ENCODE measurements around the gene DNAJB8.
A peak's percentile ranks its signal among the peaks of the same experiment; 100 is the strongest.

Gene DNAJB8

GRCh38 chr3:128501431-128501830 is 34.7 kb upstream of the DNAJB8 start:
- WGBS = 87% methylated on average over 3 of the region's 3 CpGs
- Histone ChIP-seq H3K27me3 (ENCODE audit: insufficient read depth, low read length) (peaks cover 39% of the 10 kb centered on the region), H3K9me3 (ENCODE audit: insufficient read depth, low read depth, low read length) (0 out of 2 replicates have a peak, but pooled peaks cover 2% of the 10 kb centered on the region), H3K4me1 (ENCODE audit: insufficient read depth, low read length) (no peaks in the 10 kb centered on the region; the same call in 1 of the 2 replicates), H3K4me3 (ENCODE audit: low read length) (no peak overlapping the region), H3K9ac (ENCODE audit: low read depth, low read length) (no peak overlapping the region), H3K27ac (ENCODE audit: low read depth, low read length) (no peak overlapping the region), H3K36me3 (ENCODE audit: insufficient read depth, low read length) (no peaks in the 10 kb centered on the region)

- no peaks in the 10 kb centered on the region; the same call in 1 of the 2 replicates for H3K4me1 ChIP-seq (ENCODE audit: insufficient read depth, low read length)
- no peak overlapping the region for H3K27ac ChIP-seq (ENCODE audit: low read depth, low read length)
- H3K9ac ChIP-seq (ENCODE audit: low read depth, low read length) = no peak overlapping the region
- H3K36me3 ChIP-seq (ENCODE audit: insufficient read depth, low read length) = no peaks in the 10 kb centered on the region
- WGBS = 90% methylated on average over 4 of the region's 4 CpGs
- no peaks in the 10 kb centered on the region for H3K9me3 ChIP-seq (ENCODE audit: insufficient read depth, low read depth, low read length)
- peaks cover 45% of the 10 kb centered on the region for H3K27me3 ChIP-seq (ENCODE audit: insufficient read depth, low read length)
- H3K4me3 ChIP-seq (ENCODE audit: low read length) = no peak overlapping the region
These were observed 33.9 kb upstream of the DNAJB8 start for GRCh38 chr3:128500556-128500955.

- no peak overlapping the region for H3K27ac ChIP-seq (ENCODE audit: low read depth, low read length)
- no peaks in the 10 kb centered on the region; the same call in 1 of the 2 replicates for H3K4me1 ChIP-seq (ENCODE audit: insufficient read depth, low read length)
- H3K9me3 ChIP-seq (ENCODE audit: insufficient read depth, low read depth, low read length) = no peaks in the 10 kb centered on the region
- H3K27me3 ChIP-seq (ENCODE audit: insufficient read depth, low read length) = peaks cover 53% of the 10 kb centered on the region
- 92% methylated on average over 4 of the region's 4 CpGs for WGBS
- H3K9ac ChIP-seq (ENCODE audit: low read depth, low read length) = no peak overlapping the region
- no peaks in the 10 kb centered on the region for H3K36me3 ChIP-seq (ENCODE audit: insufficient read depth, low read length)
- no peak overlapping the region for H3K4me3 ChIP-seq (ENCODE audit: low read length)
These were observed 33.1 kb upstream of the DNAJB8 start for GRCh38 chr3:128499724-128500275.

- Histone ChIP-seq H3K4me3 (ENCODE audit: low read length) (no peak overlapping the region), H3K27me3 (ENCODE audit: insufficient read depth, low read length) (peaks cover 60% of the 10 kb centered on the region), H3K9me3 (ENCODE audit: insufficient read depth, low read depth, low read length) (no peaks in the 10 kb centered on the region), H3K27ac (ENCODE audit: low read depth, low read length) (no peak overlapping the region), H3K9ac (ENCODE audit: low read depth, low read length) (no peak overlapping the region), H3K4me1 (ENCODE audit: insufficient read depth, low read length) (no peaks in the 10 kb centered on the region; the same call in 1 of the 2 replicates), H3K36me3 (ENCODE audit: insufficient read depth, low read length) (no peaks in the 10 kb centered on the region)
- WGBS = 78% methylated on average over 15 of the region's 15 CpGs
These were observed 32.3 kb upstream of the DNAJB8 start for GRCh38 chr3:128498901-128499530.

GRCh38 chr3:128498127-128498626 is 31.5 kb upstream of the DNAJB8 start:
- Histone ChIP-seq H3K4me3 (ENCODE audit: low read length) (0 out of 2 replicates have a peak overlapping the region, but pooled peaks have one; percentile 23), H3K27me3 (ENCODE audit: insufficient read depth, low read length) (peaks cover 69% of the 10 kb centered on the region), H3K36me3 (ENCODE audit: insufficient read depth, low read length) (no peaks in the 10 kb centered on the region), H3K9me3 (ENCODE audit: insufficient read depth, low read depth, low read length) (no peaks in the 10 kb centered on the region), H3K9ac (ENCODE audit: low read depth, low read length) (no peak overlapping the region), H3K27ac (ENCODE audit: low read depth, low read length) (no peak overlapping the region), H3K4me1 (ENCODE audit: insufficient read depth, low read length) (peaks cover 4% of the 10 kb centered on the region; the same call in 1 of the 2 replicates)
- 77% methylated on average over 5 of the region's 5 CpGs for WGBS

GRCh38 chr3:128497305-128498126 is 30.8 kb upstream of the DNAJB8 start:
- peaks cover 4% of the 10 kb centered on the region; the same call in 1 of the 2 replicates for H3K4me1 ChIP-seq (ENCODE audit: insufficient read depth, low read length)
- no peaks in the 10 kb centered on the region for H3K36me3 ChIP-seq (ENCODE audit: insufficient read depth, low read length)
- H3K4me3 ChIP-seq (ENCODE audit: low read length) = peak overlapping the region; percentile 51
- peaks cover 75% of the 10 kb centered on the region for H3K27me3 ChIP-seq (ENCODE audit: insufficient read depth, low read length)
- H3K27ac ChIP-seq (ENCODE audit: low read depth, low read length) = no peak overlapping the region
- WGBS = 2% methylated on average over 76 of the region's 77 CpGs
- H3K9ac ChIP-seq (ENCODE audit: low read depth, low read length) = no peak overlapping the region
- H3K9me3 ChIP-seq (ENCODE audit: insufficient read depth, low read depth, low read length) = no peaks in the 10 kb centered on the region

- Histone ChIP-seq H3K4me3 (ENCODE audit: low read length) (peak overlapping the region; percentile 51), H3K9me3 (ENCODE audit: insufficient read depth, low read depth, low read length) (no peaks in the 10 kb centered on the region), H3K9ac (ENCODE audit: low read depth, low read length) (no peak overlapping the region), H3K27ac (ENCODE audit: low read depth, low read length) (no peak overlapping the region), H3K36me3 (ENCODE audit: insufficient read depth, low read length) (no peaks in the 10 kb centered on the region), H3K4me1 (ENCODE audit: insufficient read depth, low read length) (peaks cover 8% of the 10 kb centered on the region; the same call in 1 of the 2 replicates), H3K27me3 (ENCODE audit: insufficient read depth, low read length) (peaks cover 83% of the 10 kb centered on the region)
- WGBS = 10% methylated on average over 45 of the region's 45 CpGs
These were observed 30.1 kb upstream of the DNAJB8 start for GRCh38 chr3:128496602-128497304.

- WGBS = 6% methylated on average over 32 of the region's 32 CpGs
- no peak overlapping the region for H3K9ac ChIP-seq (ENCODE audit: low read depth, low read length)
- no peaks in the 10 kb centered on the region for H3K9me3 ChIP-seq (ENCODE audit: insufficient read depth, low read depth, low read length)
- no peak overlapping the region for H3K27ac ChIP-seq (ENCODE audit: low read depth, low read length)
- peaks cover 89% of the 10 kb centered on the region for H3K27me3 ChIP-seq (ENCODE audit: insufficient read depth, low read length)
- H3K4me3 ChIP-seq (ENCODE audit: low read length) = no peak overlapping the region
- no peaks in the 10 kb centered on the region for H3K36me3 ChIP-seq (ENCODE audit: insufficient read depth, low read length)
- peaks cover 11% of the 10 kb centered on the region; the same call in 1 of the 2 replicates for H3K4me1 ChIP-seq (ENCODE audit: insufficient read depth, low read length)
These were observed 29.4 kb upstream of the DNAJB8 start for GRCh38 chr3:128496019-128496601.

- no peaks in the 10 kb centered on the region for H3K36me3 ChIP-seq (ENCODE audit: insufficient read depth, low read length)
- peaks cover 91% of the 10 kb centered on the region for H3K27me3 ChIP-seq (ENCODE audit: insufficient read depth, low read length)
- no peak overlapping the region for H3K9ac ChIP-seq (ENCODE audit: low read depth, low read length)
- H3K4me3 ChIP-seq (ENCODE audit: low read length) = no peak overlapping the region
- no peak overlapping the region for H3K27ac ChIP-seq (ENCODE audit: low read depth, low read length)
- H3K9me3 ChIP-seq (ENCODE audit: insufficient read depth, low read depth, low read length) = no peaks in the 10 kb centered on the region
- WGBS = 66% methylated on average over 7 of the region's 9 CpGs
- H3K4me1 ChIP-seq (ENCODE audit: insufficient read depth, low read length) = peaks cover 16% of the 10 kb centered on the region; the same call in 1 of the 2 replicates
These were observed 28.8 kb upstream of the DNAJB8 start for GRCh38 chr3:128495435-128495970.

- no peaks in the 10 kb centered on the region for H3K9me3 ChIP-seq (ENCODE audit: insufficient read depth, low read depth, low read length)
- H3K27ac ChIP-seq (ENCODE audit: low read depth, low read length) = no peak overlapping the region
- peaks cover 99% of the 10 kb centered on the region for H3K27me3 ChIP-seq (ENCODE audit: insufficient read depth, low read length)
- WGBS = 82% methylated on average over 2 of the region's 2 CpGs
- H3K36me3 ChIP-seq (ENCODE audit: insufficient read depth, low read length) = no peaks in the 10 kb centered on the region
- H3K4me1 ChIP-seq (ENCODE audit: insufficient read depth, low read length) = peaks cover 22% of the 10 kb centered on the region; the same call in 1 of the 2 replicates
- no peak overlapping the region for H3K9ac ChIP-seq (ENCODE audit: low read depth, low read length)
- H3K4me3 ChIP-seq (ENCODE audit: low read length) = no peak overlapping the region
These were observed 27.6 kb upstream of the DNAJB8 start for GRCh38 chr3:128494367-128494650.

Measured in HUES64 (cell line).